Cerebellar cortex (tissue), 1 donor: ENCODE results near the gene IZUMO1.
"Not testable (repeated sequence)": the region's sequence is repeated elsewhere in the genome, so short reads cannot be mapped to it uniquely, and the experiment has no call there.

Source experiments
- DNase-seq: peaks from one replicate; pipeline ENCODE4 v3.0.0-alpha.2; 2015; ENCODE audit warnings: low spot score

The IZUMO1 gene

DNA sequence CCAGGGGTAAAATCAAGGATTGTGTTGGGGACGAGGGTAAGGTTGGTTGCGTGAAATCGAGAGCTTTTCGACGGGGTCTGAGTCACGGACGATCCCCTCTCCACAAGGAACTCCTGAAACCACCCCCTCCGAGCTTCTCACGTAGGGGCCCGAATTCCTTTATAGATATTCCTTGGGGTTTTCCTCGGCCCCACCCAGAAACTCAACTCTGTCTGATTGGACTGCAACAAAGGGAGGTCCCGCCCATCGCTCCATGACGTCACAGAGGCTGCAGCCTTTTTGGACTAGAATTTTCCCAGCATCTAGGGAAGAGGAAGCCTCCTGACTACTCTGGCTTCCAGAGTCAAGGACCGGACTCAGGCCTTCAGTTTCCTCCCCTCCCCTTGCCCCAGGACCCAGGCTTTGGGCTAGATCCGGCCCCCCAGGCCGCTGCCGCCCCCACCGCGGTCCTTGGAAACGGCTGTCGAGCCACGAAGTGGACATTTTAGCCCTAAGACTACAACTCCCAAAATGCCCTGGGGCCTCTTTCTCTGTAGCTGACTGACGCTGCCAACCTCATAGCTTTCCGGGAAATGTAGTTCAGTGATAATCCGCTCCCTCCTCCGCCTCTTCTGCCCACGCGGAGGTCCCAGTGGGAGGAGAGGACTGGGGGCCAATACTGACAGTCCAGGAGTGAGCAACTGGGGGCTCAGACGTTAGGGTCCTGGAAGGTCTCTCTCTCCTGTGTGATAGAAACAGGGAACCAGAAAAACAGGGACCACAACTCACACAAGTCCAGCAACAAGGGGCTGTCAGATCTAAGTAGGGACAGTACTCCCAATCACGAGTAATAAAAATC lies at the start of gene IZUMO1:
Gene IZUMO1 (minus strand): TSS at position 172 of the 838 bp plus-strand sequence. CDS start 1,050 bp downstream, outside the sequence.
- peak; percentile 97 for DNase-seq

DNA sequence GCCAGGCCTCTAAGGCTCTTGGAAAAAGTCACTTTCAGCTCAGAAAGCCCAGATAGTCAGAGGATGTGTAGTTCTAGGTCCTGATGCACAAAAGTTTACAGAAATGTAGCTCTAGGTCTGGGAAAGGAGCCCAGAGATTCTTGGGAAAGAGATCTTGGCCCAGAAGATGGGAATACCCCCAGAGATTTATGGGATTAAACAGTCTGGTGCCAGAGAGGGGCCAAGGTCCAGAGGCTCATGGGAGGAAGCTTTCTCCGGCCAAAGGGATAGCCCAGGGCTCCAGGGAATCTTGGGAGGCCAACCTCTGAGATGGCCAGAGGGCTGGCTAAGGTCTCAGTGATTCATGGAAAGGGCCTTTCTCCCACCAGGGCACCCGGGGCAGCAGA lies 49.0 kb upstream of the IZUMO1 start:
- DNase-seq = no peak

DNA sequence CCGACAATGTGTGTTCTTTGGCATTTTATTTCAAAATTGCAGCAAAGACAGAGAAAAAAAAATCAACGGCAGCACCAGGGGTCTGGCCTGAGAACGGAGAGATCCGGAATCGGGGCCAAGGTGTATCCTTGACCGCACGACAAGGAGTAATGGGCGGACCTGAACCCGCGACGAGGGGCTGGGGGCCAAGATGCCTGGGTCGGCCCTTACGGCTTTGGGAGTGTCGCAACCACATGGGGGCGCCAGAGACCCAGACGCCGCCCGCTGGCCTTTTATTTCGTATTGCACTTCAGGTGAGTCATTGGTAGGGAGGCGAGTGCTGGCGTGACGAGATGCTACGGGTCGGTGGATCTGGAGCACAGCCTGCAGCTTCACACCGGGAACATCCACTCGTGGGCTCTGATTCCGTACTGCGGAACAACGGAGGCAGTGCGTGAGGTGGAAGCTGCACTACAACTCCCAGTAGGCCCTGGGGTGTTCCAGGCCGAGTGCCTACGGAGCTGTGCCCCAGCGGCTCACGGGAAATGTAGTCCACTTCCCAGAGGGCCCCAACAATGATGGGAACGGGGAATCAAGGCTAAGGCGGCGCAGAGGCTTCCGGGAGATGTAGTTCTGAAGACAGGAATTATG lies 48.5 kb upstream of the IZUMO1 start:
- DNase-seq = peak; percentile 98

DNA sequence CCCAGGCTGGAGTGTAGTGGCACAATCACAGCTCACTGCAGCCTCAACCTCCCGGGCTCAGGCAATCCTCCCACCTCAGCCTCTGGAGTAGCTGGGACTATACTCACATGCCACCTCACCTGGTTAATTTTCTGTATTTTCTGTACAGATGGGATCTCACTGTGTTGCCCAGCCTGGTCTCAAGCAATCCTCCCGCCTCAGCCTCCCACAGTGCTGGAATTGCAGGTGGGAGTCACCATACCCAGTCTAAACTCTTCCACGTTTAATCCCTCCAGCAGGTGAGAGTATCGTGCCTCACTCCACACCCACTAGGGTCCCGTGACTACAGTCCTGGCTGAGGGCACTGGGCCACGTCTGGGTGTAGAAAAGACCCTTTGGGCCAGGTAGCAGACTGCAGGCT lies 47.6 kb upstream of the IZUMO1 start:
- no peak for DNase-seq

DNA sequence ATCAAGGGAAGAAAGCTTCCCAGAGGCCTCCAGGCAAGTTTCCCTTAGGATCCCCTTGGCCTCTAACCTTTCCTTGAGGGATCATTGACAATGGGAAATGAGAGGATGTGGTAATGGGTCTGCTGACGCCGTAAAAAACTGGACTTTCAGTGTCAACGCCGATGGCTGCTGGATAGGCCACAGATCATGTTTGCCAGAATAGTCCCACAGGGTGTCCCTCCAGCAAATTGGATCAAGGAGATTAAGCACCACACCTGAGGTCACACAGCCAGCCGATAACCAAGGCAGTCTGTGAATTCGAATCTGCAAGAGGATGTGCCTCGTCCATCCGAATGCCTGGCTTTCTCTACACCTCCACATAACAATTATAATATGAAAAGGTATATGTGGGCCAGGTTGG lies 46.6 kb upstream of the IZUMO1 start:
- DNase-seq = no peak

DNA sequence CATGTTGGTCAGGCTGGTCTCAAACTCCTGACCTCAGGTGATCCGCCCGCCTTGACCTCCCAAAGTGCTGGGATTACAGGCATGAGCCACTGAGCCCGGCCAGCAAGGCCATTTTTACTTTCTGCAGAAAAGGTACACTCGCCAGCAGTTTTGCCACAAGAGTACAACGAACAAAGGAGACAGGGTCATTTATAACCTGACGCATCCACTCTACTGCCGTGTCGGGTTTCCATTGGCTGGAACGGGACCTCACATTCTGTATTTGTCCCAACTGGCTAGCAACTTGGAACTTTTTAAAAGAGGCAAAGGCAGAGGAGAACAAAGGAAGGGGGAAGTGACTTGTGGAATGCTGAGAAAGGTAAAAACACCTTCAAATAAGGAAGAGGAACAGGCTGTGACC lies 40.6 kb upstream of the IZUMO1 start:
- DNase-seq = not testable (repeated sequence)

DNA sequence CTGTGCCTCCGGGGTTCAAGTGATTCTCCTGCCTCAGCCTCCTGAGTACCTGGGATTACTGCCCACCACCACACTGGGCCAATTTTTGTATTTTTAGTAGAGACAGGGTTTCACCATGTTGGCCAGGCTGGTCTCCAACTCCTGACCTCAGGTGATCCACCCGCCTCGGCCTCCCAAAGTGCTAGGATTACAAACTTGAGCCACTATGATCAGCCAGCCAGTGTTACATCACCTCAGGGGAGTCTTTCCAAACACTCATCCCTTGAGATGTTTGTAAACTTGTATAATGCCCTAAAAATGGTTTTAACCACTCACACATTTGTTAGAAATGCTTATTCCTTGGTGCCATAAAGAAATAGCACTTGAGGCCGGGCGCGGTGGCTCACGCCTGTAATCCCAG lies 39.7 kb upstream of the IZUMO1 start:
- not testable (repeated sequence) for DNase-seq

DNA sequence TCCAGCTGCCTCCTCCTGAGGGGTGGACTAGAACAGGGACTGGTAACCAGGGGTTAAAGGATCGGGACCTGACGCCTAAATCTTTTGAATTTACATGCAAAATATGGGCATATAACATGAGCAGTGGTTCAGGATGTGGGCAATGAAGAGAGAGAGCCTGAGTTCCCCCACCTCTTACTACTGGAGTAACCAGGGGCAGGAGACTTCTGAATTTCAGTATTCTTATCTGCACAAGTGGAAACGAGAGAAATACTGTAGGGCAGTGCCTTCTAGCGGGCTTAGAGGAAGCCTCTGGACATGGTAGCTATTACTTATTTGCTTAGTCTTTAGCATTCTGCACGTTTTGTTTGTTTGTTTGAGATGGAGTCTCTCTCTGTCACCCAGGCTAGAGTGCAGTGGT lies 37.8 kb upstream of the IZUMO1 start:
- peak; percentile 36 for DNase-seq

DNA sequence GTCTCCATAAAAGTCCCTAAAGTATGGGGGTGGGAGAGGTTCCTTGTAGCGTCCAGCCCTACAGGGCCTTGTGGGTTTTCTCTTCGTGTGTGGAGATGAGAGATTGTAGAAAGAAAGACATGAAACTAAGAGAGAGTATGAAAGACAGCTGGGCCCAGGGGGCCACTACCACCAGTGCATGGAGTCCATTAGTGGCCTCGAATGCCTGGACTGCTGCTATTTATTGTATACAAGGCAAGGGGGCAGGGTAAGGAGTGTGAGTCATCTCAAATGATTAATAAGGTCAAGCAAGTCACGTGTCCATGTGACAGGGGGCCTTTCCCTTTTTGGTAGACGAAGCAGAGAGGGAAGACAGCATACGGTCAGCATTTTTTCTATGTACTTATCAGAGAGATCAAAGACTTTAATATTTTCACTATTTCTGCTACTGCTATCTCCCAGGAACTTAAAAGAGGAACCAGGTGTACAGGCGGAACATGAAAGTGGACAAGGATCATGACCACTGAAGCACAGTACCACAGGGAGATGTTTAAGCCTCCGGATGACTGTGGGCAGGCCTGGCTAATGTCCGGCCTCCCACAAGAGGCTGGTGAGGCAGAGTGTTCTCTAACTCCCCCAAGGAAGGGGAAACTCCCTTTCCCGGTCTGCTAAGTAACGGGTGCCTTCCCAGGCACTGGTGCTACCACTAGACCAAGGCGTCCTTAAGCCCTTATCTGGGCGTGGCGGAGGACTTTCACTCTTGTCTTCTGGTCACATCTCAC lies 34.1 kb upstream of the IZUMO1 start:
- DNase-seq = no peak

DNA sequence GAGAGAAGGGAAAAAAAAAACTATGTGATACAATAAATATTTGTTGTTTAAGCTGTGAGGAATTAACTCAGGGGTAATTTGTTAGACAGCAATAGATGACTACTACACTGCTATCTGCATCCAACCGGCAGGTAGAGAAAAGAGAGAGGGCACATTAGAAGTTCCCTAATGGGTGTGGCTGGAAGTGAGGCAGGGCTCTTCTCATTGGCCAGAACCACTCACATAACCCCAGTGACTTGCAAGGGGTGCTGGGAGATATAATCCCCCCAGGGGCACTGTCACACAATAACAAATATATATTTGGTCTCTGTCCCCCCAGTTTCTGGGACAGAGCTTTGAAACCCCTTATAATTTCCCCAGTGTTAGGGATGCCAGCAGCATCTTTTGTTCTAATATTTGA lies 32.9 kb upstream of the IZUMO1 start:
- DNase-seq = no peak

DNA sequence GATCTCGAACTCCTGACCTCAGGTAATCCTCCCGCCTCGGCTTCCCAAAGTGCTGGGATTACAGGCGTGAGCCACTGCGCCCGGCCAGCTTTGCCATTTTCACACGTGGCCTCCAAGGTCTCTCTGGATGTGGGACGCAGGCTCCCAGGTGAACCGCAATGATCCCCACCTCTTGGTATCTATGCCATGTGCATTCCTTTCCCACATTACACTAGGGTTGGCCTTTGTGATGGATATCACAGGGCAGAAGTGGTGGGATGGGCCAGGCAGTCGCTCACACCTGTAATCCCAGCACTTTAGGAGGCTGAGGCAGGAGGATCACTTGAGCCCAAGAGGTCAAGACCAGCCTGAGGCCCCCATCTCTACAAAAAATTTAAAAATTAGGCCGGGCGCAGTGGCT lies 31.0 kb upstream of the IZUMO1 start:
- no peak for DNase-seq

DNA sequence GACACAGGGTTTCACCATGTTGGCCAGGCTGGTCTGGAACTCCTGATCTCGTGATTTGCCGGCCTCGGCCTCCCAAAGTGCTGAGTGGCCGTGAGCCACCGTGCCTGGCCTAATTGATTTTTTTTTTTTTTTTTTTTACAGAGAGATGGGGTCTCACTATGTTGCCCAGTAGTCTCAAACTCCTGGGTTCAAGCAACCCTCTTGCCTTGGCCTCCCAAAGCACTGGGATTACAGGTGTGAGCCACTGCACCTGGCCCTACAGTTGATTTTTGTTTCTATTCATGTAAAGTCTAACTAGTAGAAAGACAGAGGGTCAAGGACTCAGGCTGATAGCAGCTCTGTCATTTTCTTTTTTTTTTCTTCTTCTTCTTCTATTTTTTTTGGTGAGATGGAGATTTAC lies 30.4 kb upstream of the IZUMO1 start:
- DNase-seq = no peak

DNA sequence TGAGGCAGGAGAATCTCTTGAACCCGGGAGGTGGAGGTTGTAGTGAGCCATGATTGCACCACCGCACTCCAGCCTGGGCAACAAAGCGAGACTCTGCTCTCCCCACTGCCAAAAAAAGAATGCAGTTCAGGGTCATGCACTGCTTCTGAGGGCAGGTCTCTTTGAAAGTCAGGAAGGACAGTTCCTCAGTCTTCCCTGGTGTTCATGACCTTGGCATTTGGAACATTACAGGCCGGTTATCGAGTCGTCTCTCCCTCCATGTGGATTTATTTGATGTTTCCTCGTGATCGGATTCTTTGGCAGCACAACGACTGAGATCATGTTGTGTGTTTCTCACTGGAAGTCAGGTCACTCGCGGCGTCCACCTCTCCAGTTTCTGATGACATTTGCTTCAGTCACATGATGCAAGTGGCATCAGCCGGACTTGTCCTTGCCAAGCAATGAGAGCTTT lies 25.8 kb upstream of the IZUMO1 start:
- DNase-seq = no peak

DNA sequence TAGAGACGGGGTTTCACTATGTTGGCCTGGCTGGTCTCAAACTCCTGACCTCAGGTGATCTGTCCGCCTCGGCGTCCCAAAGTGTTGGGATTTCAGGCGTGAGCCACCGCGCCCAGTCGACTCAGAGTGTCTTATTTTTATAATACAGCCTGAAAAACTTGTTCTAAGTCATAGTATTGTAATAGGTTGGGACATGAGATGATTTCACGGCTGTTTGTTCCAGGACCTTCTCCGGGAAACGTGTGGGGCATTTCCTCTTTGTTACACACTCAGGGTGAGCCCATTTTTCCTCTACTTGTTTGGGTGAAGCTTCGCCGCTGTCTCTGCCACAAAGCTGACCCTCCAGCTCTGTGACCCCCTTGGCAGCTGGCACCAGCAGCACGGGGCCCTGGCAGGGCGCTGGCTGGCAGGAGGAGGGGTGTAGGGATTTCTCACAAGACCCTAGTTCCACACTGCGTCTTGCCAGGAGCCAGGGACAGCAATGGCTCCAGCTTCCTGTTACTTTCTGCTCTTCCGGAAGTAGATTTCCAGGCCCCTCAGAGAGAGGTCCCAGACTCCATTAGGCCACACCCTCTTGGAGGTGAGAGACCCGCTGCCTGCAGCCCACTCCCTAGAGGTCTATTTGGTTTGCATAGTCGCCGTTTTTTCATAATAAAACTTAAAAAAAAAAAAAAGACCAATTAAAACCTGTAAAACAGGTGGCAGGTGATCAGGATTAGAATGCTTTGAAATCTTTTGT lies 24.2 kb upstream of the IZUMO1 start:
- no peak for DNase-seq

DNA sequence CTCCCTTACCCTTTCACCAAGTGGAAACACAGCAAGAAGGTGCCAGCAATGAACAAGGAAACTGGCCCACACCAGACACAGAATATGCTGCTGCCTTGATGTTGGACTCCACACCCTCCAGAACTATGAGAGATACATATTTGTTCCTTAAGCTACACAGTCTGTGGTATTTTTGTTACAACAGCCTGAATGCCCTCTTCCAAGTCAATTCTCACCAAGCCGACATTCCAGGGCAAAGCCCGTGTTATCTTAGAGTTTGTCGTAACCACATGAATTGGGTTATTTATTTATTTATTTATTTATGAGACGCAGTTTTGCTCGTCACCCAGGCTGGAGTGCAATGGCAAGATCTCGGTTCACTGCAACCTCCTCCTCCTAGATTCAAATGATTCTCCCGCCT lies 23.6 kb upstream of the IZUMO1 start:
- DNase-seq = no peak

DNA sequence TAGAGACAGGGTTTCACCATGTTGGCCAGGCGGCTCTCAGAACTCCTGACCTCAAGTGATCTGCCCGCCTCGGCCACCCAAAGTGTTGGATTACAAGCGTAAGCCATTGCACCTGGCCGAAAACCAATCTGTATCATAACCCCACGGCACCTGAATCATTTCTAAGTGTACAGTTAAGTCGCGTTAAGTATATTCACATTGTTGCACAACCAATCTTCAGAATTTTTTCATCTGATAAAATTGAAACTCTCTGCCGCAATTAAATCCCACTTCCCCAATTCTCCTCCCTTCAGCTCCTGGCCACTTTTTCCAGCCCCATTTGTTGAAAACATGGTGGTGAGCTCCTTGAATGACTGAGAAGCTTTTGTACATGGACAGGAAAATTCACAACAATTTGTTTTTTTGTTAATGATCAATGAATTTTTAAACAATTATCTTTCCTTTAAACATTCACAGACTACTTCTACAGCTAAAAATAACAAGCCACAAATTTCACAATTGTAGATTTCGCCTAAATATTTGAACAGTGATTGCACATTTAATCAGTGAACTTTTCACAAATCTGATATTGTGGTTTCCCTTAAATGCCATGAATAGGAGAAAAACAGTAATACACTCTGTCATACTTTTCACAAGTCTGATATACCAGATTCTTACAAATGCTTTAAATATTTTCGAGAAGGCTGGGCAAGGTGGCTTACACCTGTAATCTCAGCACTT lies 22.4 kb upstream of the IZUMO1 start:
- no peak for DNase-seq

DNA sequence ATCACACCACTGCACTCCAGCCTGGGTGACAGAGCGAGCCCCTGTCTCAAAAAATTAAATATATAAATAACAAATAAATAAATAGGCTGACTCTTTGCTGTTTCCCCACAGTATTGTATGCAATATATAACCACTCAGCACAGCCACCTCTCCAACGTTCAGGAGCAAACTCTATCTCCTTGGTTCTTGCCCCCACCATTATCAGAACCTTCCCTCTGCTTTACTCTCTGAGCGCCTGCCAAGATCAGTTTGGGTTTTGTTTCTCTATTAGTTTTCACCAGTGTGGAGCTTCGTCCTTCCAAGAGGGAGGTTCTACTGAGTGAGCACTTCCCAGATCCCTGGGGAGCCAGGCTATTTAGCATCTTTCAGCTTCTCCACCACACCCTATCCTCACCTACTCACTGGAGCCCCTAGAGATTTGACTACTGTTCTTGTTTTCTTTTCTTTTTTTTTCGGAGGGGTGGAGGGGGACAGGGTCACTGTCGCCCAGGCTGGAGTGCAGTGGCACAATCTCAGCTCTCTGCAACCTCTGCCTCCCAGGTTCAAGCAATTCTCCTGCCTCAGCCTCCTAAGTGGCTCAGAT lies 21.6 kb upstream of the IZUMO1 start:
- DNase-seq = not testable (repeated sequence)

DNA sequence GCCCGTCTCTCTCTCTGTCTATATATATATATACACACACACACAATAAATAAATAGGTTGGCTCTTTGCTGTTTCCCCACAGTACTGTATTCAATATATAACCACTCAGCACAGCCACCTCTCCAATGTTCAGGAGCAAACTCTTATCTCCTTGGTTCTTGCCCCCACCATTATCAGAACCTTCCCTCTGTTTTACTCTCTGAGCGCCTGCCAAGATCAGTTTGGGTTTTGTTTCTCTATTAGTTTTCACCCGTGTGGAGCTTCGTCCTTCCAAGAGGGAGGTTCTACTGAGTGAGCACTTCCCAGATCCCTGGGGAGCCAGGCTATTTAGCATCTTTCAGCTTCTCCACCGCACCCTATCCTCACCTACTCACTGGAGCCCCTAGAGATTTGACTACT lies 19.1 kb upstream of the IZUMO1 start:
- DNase-seq = not testable (repeated sequence)

DNA sequence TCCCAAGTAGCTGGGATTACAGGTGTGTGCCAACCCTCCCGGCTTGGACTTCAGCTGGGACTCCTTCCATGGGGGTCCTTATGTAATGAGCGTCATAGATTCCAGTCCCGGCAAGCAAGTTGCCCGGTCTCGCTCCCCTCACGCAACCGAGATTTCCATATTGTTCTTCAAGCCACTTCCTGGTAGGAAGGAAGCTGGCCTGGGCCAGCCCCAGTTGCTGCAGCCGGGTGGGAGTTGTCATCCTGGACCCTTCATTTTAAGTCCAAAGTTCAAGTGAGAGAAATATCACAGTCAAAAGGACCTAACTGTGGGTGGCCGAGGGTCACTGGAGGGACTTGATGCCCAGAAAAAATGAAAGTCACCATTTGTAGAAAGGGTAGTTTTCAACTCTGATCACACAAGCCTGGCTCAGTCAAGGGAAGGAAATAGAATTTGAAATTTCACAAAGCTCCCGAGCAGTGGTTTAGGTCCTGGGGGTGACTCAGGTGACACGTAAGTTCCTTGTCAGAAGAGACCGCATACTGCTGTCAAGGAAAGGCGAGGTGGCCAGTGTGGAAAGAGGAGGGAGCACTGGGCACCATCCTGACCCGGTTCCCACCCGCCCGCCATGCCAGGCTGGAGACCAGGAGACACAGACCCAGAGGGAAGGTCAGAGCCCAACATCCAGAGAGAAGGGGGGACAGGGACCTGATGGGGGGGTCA lies 13.9 kb upstream of the IZUMO1 start:
- no peak for DNase-seq

DNA sequence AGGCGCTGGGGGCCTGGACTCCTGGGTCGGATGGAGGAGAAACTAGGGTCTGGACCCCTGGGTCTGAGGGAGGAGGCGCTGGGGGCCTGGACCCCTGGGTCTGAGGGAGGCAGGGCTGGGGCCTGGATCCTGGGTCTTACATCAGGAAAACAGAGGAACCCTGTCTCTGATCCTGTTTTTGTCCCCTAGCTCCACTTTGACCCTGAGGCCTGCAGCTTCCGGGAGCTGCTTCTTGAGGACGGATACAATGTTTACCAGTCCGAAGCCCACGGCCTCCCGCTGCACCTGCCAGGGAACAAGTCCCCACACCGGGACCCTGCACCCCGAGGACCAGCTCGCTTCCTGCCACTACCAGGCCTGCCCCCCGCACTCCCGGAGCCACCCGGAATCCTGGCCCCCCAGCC lies 11.0 kb upstream of the IZUMO1 start:
- no peak for DNase-seq
